OCI-LY1 (cell line): ENCODE measurements around the gene MRPL39.

ENCODE experiments used
- H2AFZ ChIP-seq: fragments of 200-600 bp; sonication (generic), shearing (Covaris generic); 2 replicates; pipeline ENCODE4 v1.6.0; 2014; ENCODE audit warnings: antibody characterized with exemption, mild to moderate bottlenecking, low read length
- H3F3A ChIP-seq: fragments of 200-600 bp; sonication (generic), shearing (Covaris generic); 2 replicates; pipeline ENCODE4 v1.6.0; 2014; ENCODE audit warnings: mild to moderate bottlenecking, antibody characterized with exemption, low read length, moderate library complexity; ENCODE audit not compliant: insufficient read depth
- H3K27ac ChIP-seq: fragments of 200-600 bp; sonication (generic); 2 replicates; pipeline ENCODE4 v1.5.1; 2014; ENCODE audit warnings: low read length, mixed run types, mild to moderate bottlenecking, low read depth; ENCODE audit not compliant: poor library complexity, severe bottlenecking
- H3K27me3 ChIP-seq: fragments of 200-600 bp; sonication (generic); 2 replicates; pipeline ENCODE4 v1.6.0; 2014; ENCODE audit warnings: antibody characterized with exemption, mild to moderate bottlenecking, low read length, moderate library complexity; ENCODE audit not compliant: insufficient read depth
- H3K36me3 ChIP-seq: fragments of 200-600 bp; sonication (generic); 2 replicates; pipeline ENCODE4 v1.6.1; 2014; ENCODE audit warnings: mild to moderate bottlenecking, antibody characterized with exemption, low read length, moderate library complexity, mixed read lengths; ENCODE audit not compliant: insufficient read depth
- H3K4me1 ChIP-seq: fragments of 200-600 bp; sonication (generic); 2 replicates; pipeline ENCODE4 v1.5.1; 2014; ENCODE audit warnings: mild to moderate bottlenecking, low read length, moderate library complexity; ENCODE audit not compliant: insufficient read depth, severe bottlenecking
- H3K4me2 ChIP-seq: fragments of 200-600 bp; sonication (generic), shearing (Covaris generic); 2 replicates; pipeline ENCODE4 v1.6.1; 2014; ENCODE audit warnings: low read length
- H3K4me3 ChIP-seq: fragments of 200-600 bp; sonication (generic); 2 replicates; pipeline ENCODE4 v1.5.1; 2014; ENCODE audit warnings: low read length, low read depth, mild to moderate bottlenecking, mixed read lengths; ENCODE audit not compliant: poor library complexity, severe bottlenecking
- H3K79me2 ChIP-seq: fragments of 200-600 bp; shearing (Covaris generic); 2 replicates; pipeline ENCODE4 v1.6.1; 2016; ENCODE audit warnings: mixed run types, low read length, mixed read lengths; ENCODE audit not compliant: insufficient read depth
- H3K9ac ChIP-seq: fragments of 200-600 bp; sonication (generic), shearing (Covaris generic); 2 replicates; pipeline ENCODE4 v1.6.1; 2014; ENCODE audit warnings: mild to moderate bottlenecking, low read length, mixed read lengths
- H3K9me2 ChIP-seq: fragments of 200-600 bp; sonication (generic), shearing (Covaris generic); 2 replicates; pipeline ENCODE4 v1.6.1; 2014; ENCODE audit warnings: low read depth, mild to moderate bottlenecking, low read length, mixed read lengths
- H3K9me3 ChIP-seq: fragments of 200-600 bp; shearing (Covaris generic); 2 replicates; pipeline ENCODE4 v1.6.1; 2014; ENCODE audit warnings: low read length, mixed read lengths
- H4K20me1 ChIP-seq: fragments of 200-600 bp; sonication (generic), shearing (Covaris generic); 2 replicates; pipeline ENCODE4 v1.6.0; 2016; ENCODE audit warnings: mild to moderate bottlenecking, low read length; ENCODE audit not compliant: insufficient read depth
- CTCF ChIP-seq: fragments of 200-600 bp; sonication (generic), shearing (Covaris generic); IDR thresholded peaks from 2 replicates; pipeline ENCODE4 v1.5.1; 2017; ENCODE audit warnings: mild to moderate bottlenecking, antibody characterized with exemption, low read length, moderate library complexity, mixed read lengths
- EZH2 ChIP-seq: fragments of 200-600 bp; sonication (generic), shearing (Covaris generic); IDR thresholded peaks from 2 replicates; pipeline ENCODE4 v1.8.0; 2017; ENCODE audit warnings: borderline replicate concordance, mixed run types, mild to moderate bottlenecking, antibody characterized with exemption, low read length, moderate library complexity, mixed read lengths

MRPL39 gene

GRCh38 chr21:25625036-25625435 lies 17.8 kb upstream of the MRPL39 start:
- H3K27ac ChIP-seq: no peak overlapping the region
- H3K4me1 ChIP-seq: no peaks in the 10 kb centered on the region
- H3K9me2 ChIP-seq: no peaks in the 10 kb centered on the region
- no peaks in the 10 kb centered on the region for H3F3A ChIP-seq
- no peak overlapping the region for H3K4me3 ChIP-seq
- no peaks in the 10 kb centered on the region for H4K20me1 ChIP-seq
- H2AFZ ChIP-seq: no peak overlapping the region
- no peaks in the 10 kb centered on the region for H3K9me3 ChIP-seq
- no peak overlapping the region for H3K4me2 ChIP-seq
- H3K79me2 ChIP-seq: no peaks in the 10 kb centered on the region
- TF ChIP-seq CTCF (no peak), EZH2 (no peak)
- no peaks in the 10 kb centered on the region for H3K27me3 ChIP-seq
- H3K9ac ChIP-seq: no peak overlapping the region
- no peaks in the 10 kb centered on the region for H3K36me3 ChIP-seq

GRCh38 chr21:25624511-25624910 lies 17.2 kb upstream of the MRPL39 start:
- Histone ChIP-seq H3K9me2 (no peaks in the 10 kb centered on the region), H3K27ac (no peak overlapping the region), H3K79me2 (no peaks in the 10 kb centered on the region), H3K4me1 (no peaks in the 10 kb centered on the region), H2AFZ (no peak overlapping the region), H3K27me3 (no peaks in the 10 kb centered on the region), H3F3A (no peaks in the 10 kb centered on the region), H4K20me1 (no peaks in the 10 kb centered on the region), H3K36me3 (no peaks in the 10 kb centered on the region), H3K4me3 (no peak overlapping the region), H3K9me3 (no peaks in the 10 kb centered on the region), H3K4me2 (no peak overlapping the region), H3K9ac (no peak overlapping the region)
- no peak for TF ChIP-seq EZH2
- TF ChIP-seq CTCF: no peak

- Histone ChIP-seq H3K36me3 (no peaks in the 10 kb centered on the region), H4K20me1 (no peaks in the 10 kb centered on the region), H3K79me2 (no peaks in the 10 kb centered on the region), H3K9me2 (no peaks in the 10 kb centered on the region), H3K27me3 (no peaks in the 10 kb centered on the region), H3K4me2 (no peak overlapping the region), H3F3A (no peaks in the 10 kb centered on the region), H3K4me1 (no peaks in the 10 kb centered on the region), H3K9me3 (no peaks in the 10 kb centered on the region), H3K4me3 (no peak overlapping the region), H3K27ac (no peak overlapping the region), H2AFZ (no peak overlapping the region), H3K9ac (no peak overlapping the region)
- TF ChIP-seq EZH2 (no peak), CTCF (no peak)
These were observed 11.9 kb upstream of the MRPL39 start for GRCh38 chr21:25619198-25619597.
